ENCODE data around the gene DEGS1.

Gene DEGS1

DNA sequence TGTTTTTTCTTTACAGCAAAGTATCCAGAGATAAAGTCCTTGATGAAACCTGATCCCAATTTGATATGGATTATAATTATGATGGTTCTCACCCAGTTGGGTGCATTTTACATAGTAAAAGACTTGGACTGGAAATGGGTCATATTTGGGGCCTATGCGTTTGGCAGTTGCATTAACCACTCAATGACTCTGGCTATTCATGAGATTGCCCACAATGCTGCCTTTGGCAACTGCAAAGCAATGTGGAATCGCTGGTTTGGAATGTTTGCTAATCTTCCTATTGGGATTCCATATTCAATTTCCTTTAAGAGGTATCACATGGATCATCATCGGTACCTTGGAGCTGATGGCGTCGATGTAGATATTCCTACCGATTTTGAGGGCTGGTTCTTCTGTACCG lies 6.5 kb downstream of the DEGS1 start:
- H3K4me3 ChIP-seq (ENCODE audit: low read length), result no peak overlapping the region
- no peak for DNase-seq (ENCODE audit: low read depth)
- TF ChIP-seq CTCF (conservative IDR thresholded peaks at IDR 0.05; ENCODE audit: low read depth, low read length), result no peak

DNA sequence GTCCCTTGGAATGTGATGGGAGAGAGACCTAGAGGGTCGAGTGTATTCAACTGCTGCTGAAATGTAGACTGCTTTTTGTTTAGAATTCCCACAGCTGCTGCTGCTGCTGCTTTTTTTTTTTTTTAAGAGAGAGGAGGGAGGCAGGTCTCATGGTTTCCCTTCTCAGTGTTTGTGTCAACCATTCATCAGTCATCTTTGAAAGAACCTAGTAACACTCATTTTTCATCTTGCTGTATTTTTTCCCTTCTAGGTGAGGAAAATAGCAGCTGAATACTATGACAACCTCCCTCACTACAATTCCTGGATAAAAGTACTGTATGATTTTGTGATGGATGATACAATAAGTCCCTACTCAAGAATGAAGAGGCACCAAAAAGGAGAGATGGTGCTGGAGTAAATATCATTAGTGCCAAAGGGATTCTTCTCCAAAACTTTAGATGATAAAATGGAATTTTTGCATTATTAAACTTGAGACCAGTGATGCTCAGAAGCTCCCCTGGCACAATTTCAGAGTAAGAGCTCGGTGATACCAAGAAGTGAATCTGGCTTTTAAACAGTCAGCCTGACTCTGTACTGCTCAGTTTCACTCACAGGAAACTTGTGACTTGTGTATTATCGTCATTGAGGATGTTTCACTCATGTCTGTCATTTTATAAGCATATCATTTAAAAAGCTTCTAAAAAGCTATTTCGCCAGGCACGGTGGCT lies 9.2 kb downstream of the DEGS1 start:
- no peak overlapping the region for H3K4me3 ChIP-seq (ENCODE audit: low read length)
- DNase-seq (ENCODE audit: low read depth), result no peak
- TF ChIP-seq CTCF (conservative IDR thresholded peaks at IDR 0.05; ENCODE audit: low read depth, low read length), result no peak

DNA sequence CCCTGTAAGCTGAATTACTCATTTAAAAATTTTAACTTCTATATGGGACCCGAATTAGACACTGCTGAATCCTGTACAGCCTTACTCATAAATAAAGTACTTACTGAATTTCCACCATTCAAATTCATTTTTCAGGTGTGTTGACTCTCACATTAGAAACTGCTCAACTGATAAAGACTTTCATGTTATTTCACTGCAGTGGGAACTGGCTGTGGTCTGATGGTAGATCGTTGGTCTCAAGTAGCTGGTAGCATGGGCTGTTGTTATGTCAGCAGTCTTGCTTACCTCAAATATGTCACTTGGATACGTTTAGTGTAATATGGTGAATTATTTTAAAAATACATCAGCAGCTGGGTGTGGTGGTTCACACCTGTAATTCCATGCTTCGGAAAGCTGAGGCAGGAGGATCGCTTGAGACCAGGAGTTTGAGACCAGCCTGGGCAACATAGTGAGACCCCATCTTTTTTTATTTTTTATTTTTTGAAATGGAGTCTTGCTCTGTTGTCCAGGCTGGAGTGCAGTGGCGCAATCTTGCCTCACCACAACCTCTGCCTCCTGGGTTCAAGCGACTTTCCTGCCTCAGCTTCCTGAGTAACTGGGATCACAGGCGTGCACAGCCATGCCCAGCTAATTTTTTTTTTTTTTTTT lies 10.4 kb downstream of the DEGS1 start:
- DNase-seq (ENCODE audit: low read depth), result no peak
- TF ChIP-seq CTCF (conservative IDR thresholded peaks at IDR 0.05; ENCODE audit: low read depth, low read length), result no peak
- H3K4me3 ChIP-seq (ENCODE audit: low read length), result no peak overlapping the region

DNA sequence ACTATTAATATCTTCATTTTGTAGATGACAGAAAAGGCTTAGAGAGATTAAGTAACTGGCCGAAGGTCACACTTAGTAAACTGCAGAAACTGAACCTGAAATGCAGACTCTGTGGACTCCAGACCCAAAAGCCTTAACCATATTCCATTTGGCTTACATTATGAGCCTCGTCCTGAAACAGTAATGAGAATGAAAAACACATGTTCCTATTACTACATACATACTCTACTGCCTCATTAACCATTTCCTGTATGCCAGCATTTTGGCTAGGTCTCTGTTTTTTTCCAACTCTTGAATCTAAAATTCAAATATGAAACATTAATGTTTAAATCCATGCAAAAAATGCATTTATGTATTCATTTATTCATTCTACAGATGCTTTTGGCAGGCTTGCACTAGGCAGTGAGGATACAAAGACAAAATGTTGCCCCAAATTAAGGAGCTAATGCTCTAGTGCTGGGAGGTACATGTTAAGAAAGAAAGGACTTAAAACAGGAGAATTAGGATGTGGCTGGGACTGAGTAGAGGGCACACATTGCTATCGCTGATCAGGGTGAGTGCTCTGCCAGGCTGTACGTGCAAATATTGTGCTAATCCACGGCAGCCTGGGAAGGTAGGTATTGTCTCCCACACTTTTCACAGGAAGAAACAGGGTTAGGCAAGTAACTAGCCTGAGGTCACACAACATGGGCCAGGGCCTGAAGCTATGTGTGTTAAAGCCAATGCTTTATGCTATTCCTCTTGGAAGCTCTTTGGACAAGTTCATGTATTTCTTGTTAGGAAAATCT lies 14.0 kb downstream of the DEGS1 start:
- no peak for TF ChIP-seq CTCF (conservative IDR thresholded peaks at IDR 0.05; ENCODE audit: low read depth, low read length)
- H3K4me3 ChIP-seq (ENCODE audit: low read length), result no peak overlapping the region
- no peak for DNase-seq (ENCODE audit: low read depth)

DNA sequence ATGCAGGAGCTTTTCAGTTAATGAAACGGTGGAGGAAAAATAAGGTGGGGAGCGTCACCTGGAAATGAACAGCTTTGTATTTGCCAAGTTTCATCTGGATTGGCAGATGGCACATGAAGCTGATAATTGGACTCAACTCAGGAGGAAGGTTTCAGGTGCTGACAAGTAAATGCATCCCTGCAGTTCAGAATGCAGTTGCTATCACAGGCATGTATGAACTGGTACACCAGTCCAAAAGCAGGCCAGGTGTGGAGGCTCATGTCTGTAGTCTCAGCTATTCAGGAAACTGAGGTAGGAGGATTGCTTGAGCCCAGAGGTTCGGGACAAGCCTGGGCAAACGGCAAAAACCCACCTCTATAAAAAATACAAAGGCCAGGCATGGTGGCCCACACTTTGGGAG lies 15.5 kb downstream of the DEGS1 start:
- DNase-seq (ENCODE audit: low read depth), result no peak
- no peak overlapping the region for H3K4me3 ChIP-seq (ENCODE audit: low read length)
- TF ChIP-seq CTCF (conservative IDR thresholded peaks at IDR 0.05; ENCODE audit: low read depth, low read length), result no peak

DNA sequence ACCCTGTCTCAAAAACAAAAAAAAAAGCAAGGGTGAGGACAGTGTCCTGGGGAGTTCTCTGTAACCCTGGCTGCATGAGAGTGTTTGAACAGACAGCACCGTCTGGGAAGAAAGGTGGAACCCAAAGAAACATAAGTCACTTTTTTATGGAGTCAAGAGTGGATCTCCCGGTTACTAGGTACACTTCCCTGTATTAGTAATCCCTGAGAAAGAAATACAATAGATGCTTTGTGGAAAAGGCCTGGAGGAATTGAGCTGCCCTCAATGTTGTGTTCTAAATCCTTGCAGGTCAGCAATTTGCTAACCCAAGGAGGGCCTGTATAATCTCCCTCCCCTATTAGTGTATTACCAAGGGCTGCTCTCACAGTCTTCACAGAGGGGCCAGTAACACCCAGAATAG lies 16.6 kb downstream of the DEGS1 start:
- DNase-seq (ENCODE audit: low read depth), result no peak
- no peak for TF ChIP-seq CTCF (conservative IDR thresholded peaks at IDR 0.05; ENCODE audit: low read depth, low read length)
- no peak overlapping the region for H3K4me3 ChIP-seq (ENCODE audit: low read length)

Measured in retinal pigment epithelial cell (primary cell).